GM20000 (cell line): ENCODE data around the gene KRT36.

Experiments
- DNase-seq: peaks from one replicate; pipeline ENCODE4 v3.0.0; 2012; ENCODE audit warnings: low spot score
- TF ChIP-seq, protein P1 (sequence below): IDR thresholded peaks from 2 replicates; pipeline ENCODE4 v1.5.1; 2012; ENCODE audit warnings: mild to moderate bottlenecking, control low read depth; ENCODE audit errors: extremely low read depth, missing control alignments

KRT36 gene

DNA sequence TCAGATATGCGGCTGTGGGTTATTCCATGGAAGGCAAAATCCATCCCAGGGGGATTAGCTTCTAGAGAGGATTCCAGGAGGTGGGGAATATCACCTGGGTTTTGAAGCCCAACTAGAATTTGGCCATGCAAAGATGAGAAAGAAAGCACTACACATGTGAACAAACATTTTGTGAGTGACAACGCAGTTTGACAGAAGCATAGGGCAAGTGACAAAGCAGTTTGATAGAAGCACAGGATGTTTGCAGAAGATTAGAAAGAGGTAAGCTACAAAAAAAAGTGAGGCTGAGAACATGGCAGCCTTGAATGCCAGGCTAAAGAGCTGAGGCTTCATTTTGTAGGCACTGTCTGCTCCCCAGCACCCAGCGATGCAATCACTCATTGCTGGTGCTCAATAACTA is 36.6 kb downstream of the KRT36 start:
- TF ChIP-seq, protein P1, sequence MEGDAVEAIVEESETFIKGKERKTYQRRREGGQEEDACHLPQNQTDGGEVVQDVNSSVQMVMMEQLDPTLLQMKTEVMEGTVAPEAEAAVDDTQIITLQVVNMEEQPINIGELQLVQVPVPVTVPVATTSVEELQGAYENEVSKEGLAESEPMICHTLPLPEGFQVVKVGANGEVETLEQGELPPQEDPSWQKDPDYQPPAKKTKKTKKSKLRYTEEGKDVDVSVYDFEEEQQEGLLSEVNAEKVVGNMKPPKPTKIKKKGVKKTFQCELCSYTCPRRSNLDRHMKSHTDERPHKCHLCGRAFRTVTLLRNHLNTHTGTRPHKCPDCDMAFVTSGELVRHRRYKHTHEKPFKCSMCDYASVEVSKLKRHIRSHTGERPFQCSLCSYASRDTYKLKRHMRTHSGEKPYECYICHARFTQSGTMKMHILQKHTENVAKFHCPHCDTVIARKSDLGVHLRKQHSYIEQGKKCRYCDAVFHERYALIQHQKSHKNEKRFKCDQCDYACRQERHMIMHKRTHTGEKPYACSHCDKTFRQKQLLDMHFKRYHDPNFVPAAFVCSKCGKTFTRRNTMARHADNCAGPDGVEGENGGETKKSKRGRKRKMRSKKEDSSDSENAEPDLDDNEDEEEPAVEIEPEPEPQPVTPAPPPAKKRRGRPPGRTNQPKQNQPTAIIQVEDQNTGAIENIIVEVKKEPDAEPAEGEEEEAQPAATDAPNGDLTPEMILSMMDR, result no peak
- no peak for DNase-seq

DNA sequence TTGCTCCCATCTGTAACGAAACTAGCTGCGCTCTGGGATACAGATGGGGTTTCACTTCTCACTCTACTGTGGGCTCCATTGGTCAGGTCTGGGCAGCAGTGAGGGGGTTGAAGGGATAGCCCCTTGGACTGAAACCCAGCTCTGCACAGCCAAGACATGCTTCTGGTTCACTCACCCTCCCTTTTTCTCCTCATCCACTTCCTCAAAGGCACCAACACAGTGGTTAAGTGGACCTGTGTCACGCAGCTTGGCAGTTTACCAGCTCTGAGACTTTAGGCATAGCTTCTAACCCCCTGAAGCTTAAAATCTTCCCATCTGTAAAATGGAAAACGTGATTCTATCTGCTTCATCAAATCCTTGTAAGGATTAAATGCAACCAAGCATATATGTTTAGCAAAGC is 37.4 kb downstream of the KRT36 start:
- TF ChIP-seq, protein P1, result no peak
- no peak for DNase-seq

DNA sequence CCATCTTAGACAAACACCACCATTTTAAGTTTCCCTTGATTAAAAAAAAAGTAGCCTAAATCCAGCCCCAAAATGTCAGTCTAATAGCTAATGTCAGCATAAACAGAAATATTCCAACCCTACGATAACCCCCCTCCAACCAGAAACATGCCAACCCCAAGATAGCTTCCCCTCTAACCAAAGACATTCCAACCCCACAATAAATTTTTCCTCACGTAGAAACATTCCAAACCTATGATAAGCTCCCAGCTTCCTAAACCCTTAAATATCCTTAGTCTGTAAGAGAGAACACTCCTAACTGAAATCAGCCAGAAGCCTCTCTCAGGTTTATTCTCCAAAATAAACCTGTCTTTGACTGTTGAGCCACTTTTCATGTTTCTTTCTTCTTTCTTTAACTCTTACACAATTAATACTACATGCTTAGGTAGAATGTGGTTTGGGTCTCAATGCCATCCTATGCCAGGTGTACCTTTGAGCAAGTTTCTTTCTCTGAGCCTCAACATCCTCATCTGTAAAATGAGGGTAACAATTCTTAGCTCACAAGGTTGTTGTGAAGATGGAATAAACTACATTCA is 38.5 kb downstream of the KRT36 start:
- DNase-seq, result no peak
- TF ChIP-seq, protein P1, result no peak

DNA sequence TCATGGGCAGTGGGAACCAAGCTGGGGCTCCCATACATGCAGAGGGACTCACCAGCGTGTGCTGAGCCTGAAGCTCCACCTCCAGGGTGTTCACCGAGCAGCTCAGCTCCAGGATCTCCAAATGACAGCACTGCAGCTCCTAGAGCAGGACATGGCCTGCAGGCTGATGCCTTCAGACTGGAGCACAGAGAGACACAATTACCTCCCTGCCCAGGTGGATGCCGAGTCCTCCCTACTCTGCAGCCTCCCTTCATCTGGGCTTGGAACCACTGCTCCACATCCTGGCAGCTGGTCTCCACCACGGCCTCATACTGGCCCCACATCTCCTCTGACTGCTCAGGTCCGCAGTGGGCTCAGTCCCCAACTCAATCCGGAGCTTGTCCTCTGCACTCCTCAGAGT is 40.7 kb downstream of the KRT36 start:
- TF ChIP-seq, protein P1, result no peak
- DNase-seq, result no peak

DNA sequence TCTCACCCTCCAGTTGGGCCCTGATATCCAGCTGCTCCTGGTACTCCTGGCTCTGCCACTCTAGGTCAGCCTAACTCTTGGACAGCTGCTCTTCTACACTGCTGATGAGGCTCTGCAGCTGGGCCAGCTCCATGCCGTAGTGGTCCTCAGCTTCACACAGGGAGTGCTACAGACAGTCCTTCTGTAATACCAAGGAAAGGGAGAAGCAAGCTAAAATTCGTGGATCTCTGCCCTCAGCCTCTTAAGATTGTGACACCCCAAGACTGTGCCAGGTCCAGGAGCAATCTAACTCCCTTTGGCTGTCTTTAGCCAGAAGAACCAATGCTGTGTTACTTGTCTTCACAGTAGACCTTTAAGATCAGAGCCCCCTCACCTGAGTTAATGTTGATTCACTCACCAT is 41.2 kb downstream of the KRT36 start:
- no peak for DNase-seq
- TF ChIP-seq, protein P1, result no peak

DNA sequence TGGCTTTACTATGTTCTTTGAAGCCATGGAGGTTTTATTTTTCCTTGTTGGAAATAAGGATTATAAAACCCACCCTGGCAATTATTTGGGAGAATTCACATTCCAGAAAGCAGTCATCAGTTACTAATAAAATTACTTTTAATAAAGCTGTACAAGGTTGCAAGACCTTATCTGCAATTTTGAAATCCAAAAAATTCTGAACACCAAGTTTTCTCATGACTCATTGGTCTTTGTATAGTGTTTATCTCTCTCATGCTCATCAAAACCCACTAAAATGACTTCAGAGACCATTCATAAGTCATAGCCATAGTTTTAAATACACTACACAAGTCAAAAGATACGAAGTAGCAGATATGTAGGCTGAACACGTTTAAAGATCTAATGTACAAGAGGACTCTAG is 42.9 kb downstream of the KRT36 start:
- no peak for DNase-seq
- TF ChIP-seq, protein P1, result no peak

DNA sequence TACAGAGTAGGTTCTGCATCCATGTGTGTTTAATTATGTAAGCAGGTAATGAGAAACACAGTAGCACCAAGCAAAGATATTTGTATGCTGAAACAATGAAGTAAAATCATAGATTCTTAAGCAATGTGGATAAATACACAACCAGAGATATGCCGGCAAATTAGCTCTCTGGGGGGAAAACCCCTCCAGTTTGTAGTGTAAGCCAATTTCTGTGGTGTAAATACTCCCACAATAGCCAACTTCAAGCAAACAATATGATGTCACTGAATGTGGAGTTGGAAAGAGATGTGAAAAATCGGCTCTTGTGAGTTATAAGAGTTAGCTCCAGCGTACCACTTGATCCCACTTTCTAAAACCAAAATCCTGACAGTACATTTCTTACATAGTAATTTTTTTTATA is 45.1 kb downstream of the KRT36 start:
- DNase-seq, result no peak
- TF ChIP-seq, protein P1, result no peak

DNA sequence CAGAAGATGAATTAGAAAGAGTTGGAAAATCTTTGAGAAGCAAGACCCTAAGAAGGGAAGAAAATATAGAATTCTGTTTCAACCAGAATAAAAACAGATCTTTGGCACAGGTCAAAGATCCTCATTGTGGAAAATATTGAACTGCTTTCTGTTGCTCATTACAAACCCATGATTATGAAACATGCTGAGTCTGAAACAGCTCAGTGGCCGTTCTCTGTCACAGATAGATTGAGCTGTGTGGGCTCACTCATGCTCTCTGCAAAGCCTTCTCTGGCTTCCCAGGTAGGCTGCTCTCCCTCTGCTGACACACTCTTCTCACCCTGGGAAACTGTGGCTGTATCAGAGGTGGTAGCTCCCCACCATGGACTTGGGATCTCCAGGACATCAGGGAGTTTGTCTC is 45.5 kb downstream of the KRT36 start:
- no peak for DNase-seq
- TF ChIP-seq, protein P1, result no peak
